Measurements from ENCODE around the gene KIF23. TPM values are rescaled to one million over a fixed set of nuclear protein-coding genes. Genes with fewer than 3 reads are reported as not detected.

The KIF23 gene
- total and polyA plus RNA-seq, 2 donors: 2.9 to 31.4 TPM

DNA sequence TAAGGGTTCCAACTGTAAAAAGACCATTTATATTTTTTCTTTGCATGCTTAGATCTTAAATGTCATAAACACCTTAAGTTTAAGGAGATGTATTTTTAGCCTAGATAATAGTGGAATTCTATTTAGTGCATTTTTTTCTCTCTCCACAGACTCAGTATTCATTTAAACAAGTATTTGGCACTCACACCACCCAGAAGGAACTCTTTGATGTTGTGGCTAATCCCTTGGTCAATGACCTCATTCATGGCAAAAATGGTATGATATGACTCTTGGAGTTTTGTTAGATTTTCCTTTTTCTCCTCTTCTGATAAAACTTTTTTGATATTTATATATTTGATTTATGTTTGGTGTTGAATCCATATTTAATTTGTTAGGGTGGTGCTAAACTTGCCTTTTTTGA is 7.3 kb downstream of the KIF23 start:
- H3K27ac ChIP-seq (ENCODE audit: low read depth in 1 of 2, low read length in 1 of 2): no peak overlapping the region
- peaks cover 27 to 60% of the 10 kb centered on the region in 2 donors for H3K36me3 ChIP-seq (ENCODE audit: control insufficient read depth in 2 of 2, insufficient read depth in 2 of 2, low read length in 1 of 2)
- H3K4me3 ChIP-seq (ENCODE audit: low read length in 2 of 2): no peak overlapping the region
- H3K4me1 ChIP-seq (ENCODE audit: control insufficient read depth in 2 of 2, insufficient read depth in 2 of 2, low read length in 2 of 2): no peaks in the 10 kb centered on the region
- DNase-seq (ENCODE audit: low read depth in 6 of 9, low spot score in 9 of 9): no peak
- no peaks in the 10 kb centered on the region for H3K27me3 ChIP-seq (ENCODE audit: control insufficient read depth in 2 of 2, insufficient read depth in 1 of 2, low read length in 1 of 2)
- no peaks in the 10 kb centered on the region for H3K9me3 ChIP-seq (ENCODE audit: control insufficient read depth in 2 of 2, insufficient read depth in 1 of 2, low read length in 1 of 2)

DNA sequence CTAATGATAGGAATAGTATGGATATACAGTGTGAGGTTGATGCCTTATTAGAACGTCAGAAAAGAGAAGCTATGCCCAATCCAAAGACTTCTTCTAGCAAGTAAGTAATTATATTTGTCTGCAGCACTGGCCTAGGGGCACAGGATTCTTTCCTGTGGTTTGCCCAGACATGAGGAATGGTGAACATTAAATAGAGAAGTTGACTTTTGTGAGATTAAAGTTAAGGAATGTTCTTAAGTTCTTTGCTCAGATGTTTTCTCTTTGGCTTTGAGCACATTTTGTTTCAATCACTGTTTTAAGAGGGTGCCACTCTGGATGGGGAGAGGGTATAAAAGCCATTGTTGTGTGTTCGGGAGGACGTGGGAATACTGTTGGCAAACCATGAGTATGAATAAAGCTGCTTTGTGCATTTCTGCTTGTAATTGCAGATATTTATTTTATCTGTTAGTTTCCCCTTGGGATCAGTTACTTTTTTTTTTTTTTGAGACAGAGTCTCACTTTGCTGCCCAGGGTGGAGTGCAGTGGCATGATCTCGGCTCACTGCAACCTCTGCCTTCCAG is 8.3 kb downstream of the KIF23 start:
- H3K9me3 ChIP-seq (ENCODE audit: control insufficient read depth in 2 of 2, insufficient read depth in 1 of 2, low read length in 1 of 2): no peaks in the 10 kb centered on the region
- 96% methylated on average over 4 of the region's 4 CpGs for WGBS
- H3K27ac ChIP-seq (ENCODE audit: low read depth in 1 of 2, low read length in 1 of 2): no peak overlapping the region

DNA sequence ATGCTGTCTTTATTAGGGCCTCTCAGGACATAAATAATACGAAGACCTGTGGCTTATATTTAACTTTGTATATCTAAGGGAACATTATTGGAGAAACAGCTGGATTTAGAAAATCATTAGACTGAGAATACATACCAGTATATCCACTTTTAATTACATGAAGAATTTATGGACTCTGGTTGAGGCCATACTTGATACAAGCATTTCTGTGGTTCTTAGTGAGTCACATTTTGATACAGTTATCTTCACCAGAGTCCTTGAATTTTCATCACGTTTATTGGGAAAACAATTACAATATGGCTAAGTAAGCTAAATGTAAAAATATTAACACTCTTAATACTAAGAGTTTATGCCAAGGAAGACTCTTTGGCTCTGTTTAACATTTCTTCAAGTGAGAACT is 9.9 kb downstream of the KIF23 start:
- H3K9me3 ChIP-seq (ENCODE audit: control insufficient read depth in 2 of 2, insufficient read depth in 1 of 2, low read length in 1 of 2): no peaks in the 10 kb centered on the region
- WGBS: 98% methylated on average over 2 of the region's 2 CpGs
- H3K27me3 ChIP-seq (ENCODE audit: control insufficient read depth in 2 of 2, insufficient read depth in 1 of 2, low read length in 1 of 2): no peaks in the 10 kb centered on the region
- no peak for DNase-seq (ENCODE audit: low read depth in 6 of 9, low spot score in 9 of 9)
- no peaks in the 10 kb centered on the region for H3K4me1 ChIP-seq (ENCODE audit: control insufficient read depth in 2 of 2, insufficient read depth in 2 of 2, low read length in 2 of 2)
- H3K4me3 ChIP-seq (ENCODE audit: low read length in 2 of 2): no peak overlapping the region
- no peak overlapping the region for H3K27ac ChIP-seq (ENCODE audit: low read depth in 1 of 2, low read length in 1 of 2)
- peaks cover 19 to 63% of the 10 kb centered on the region in 2 donors for H3K36me3 ChIP-seq (ENCODE audit: control insufficient read depth in 2 of 2, insufficient read depth in 2 of 2, low read length in 1 of 2)

More for the DNA sequence above, 8.3 kb downstream of the KIF23 start:
- no peaks in the 10 kb centered on the region for H3K27me3 ChIP-seq (ENCODE audit: control insufficient read depth in 2 of 2, insufficient read depth in 1 of 2, low read length in 1 of 2)
- H3K4me3 ChIP-seq (ENCODE audit: low read length in 2 of 2): no peak overlapping the region
- no peak for DNase-seq (ENCODE audit: low read depth in 6 of 9, low spot score in 9 of 9)
- no peaks in the 10 kb centered on the region for H3K4me1 ChIP-seq (ENCODE audit: control insufficient read depth in 2 of 2, insufficient read depth in 2 of 2, low read length in 2 of 2)
- H3K36me3 ChIP-seq (ENCODE audit: control insufficient read depth in 2 of 2, insufficient read depth in 2 of 2, low read length in 1 of 2): peaks cover 28 to 66% of the 10 kb centered on the region in 2 donors

DNA sequence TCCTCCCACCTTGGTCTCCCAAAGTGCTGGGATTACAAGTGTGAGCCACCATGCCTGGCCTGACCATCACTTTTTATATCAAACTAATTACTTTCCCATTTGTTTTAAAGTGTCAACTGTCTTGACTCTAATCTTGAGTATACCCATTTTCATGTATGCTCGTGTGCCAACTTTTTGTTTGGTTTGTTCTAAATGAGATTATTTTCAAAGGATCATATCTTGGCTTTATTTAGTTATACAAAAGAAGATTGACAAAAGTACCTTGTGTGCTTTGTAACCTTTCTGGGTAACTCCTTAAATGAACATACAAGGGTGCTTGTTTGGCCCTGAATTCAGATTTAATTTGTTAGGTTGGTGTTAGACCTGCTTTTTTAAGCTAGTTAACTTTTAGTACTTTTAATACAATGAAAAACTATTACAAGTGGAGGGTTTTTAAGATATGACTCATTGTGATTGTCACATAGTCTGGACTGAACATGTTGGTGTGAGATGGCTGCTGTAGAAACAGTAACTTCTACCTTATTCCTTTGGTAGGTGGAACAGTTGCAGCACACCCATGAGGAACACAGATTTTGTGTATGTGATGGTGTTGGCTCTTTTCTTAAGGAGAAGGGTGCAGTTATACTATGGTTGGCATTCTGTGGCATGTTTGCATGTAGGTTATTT is 10.7 kb downstream of the KIF23 start:
- H3K9me3 ChIP-seq (ENCODE audit: control insufficient read depth in 2 of 2, insufficient read depth in 1 of 2, low read length in 1 of 2): no peaks in the 10 kb centered on the region
- DNase-seq (ENCODE audit: low read depth in 6 of 9, low spot score in 9 of 9): no peak
- H3K36me3 ChIP-seq (ENCODE audit: control insufficient read depth in 2 of 2, insufficient read depth in 2 of 2, low read length in 1 of 2): peaks cover 24 to 67% of the 10 kb centered on the region in 2 donors
- no peaks in the 10 kb centered on the region for H3K4me1 ChIP-seq (ENCODE audit: control insufficient read depth in 2 of 2, insufficient read depth in 2 of 2, low read length in 2 of 2)
- WGBS: 99% methylated on average over 1 of the region's 1 CpG
- H3K4me3 ChIP-seq (ENCODE audit: low read length in 2 of 2): no peak overlapping the region
- no peak overlapping the region for H3K27ac ChIP-seq (ENCODE audit: low read depth in 1 of 2, low read length in 1 of 2)
- no peaks in the 10 kb centered on the region for H3K27me3 ChIP-seq (ENCODE audit: control insufficient read depth in 2 of 2, insufficient read depth in 1 of 2, low read length in 1 of 2)

DNA sequence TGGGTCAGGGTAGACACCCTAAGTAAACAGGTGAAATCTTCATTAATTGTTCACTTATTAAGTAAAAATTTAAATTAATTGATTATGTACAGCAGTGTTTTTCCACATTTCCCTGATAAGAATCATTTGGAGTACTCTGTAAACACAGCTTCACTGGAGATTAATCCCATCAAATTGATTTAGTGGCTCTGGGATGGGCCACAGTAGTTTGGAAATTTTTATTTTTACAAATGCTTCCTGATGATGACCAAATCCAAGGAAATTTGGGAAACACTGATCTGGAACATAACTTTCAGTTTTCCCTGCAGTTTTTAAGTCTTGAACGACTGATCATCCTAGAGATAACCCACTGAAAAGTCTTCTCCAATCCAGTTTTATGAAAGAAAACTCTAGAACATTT is 19.7 kb downstream of the KIF23 start:
- no peak for DNase-seq (ENCODE audit: low read depth in 6 of 9, low spot score in 9 of 9)
- Histone ChIP-seq H3K4me3 (ENCODE audit: low read length in 2 of 2) (no peak overlapping the region), H3K4me1 (ENCODE audit: control insufficient read depth in 2 of 2, insufficient read depth in 2 of 2, low read length in 2 of 2) (no peaks in the 10 kb centered on the region), H3K36me3 (ENCODE audit: control insufficient read depth in 2 of 2, insufficient read depth in 2 of 2, low read length in 1 of 2) (peaks cover 44 to 77% of the 10 kb centered on the region in 2 donors), H3K27me3 (ENCODE audit: control insufficient read depth in 2 of 2, insufficient read depth in 1 of 2, low read length in 1 of 2) (no peaks in the 10 kb centered on the region), H3K27ac (ENCODE audit: low read depth in 1 of 2, low read length in 1 of 2) (no peak overlapping the region), H3K9me3 (ENCODE audit: control insufficient read depth in 2 of 2, insufficient read depth in 1 of 2, low read length in 1 of 2) (no peaks in the 10 kb centered on the region)
- WGBS: 99% methylated on average over 1 of the region's 1 CpG

DNA sequence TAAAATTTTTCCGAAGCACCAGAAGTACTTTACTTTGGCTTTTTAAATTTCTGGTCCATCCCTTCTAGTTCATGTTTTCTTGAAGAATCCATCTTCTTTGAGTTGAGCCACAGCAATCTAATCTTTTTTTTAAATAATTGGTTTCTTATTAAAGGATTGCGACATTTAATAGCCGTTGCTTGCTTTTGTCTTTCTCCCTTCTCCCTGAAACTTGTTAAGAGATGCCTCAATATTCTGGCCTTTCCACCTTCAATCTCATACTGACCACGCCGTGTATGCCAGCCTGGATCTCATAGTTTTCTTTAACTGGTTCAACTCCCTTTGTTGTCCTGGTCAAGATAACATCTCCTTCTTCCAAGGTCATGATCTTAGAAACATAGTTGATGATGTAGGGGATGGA is 20.1 kb downstream of the KIF23 start:
- no peak overlapping the region for H3K27ac ChIP-seq (ENCODE audit: low read depth in 1 of 2, low read length in 1 of 2)
- no peaks in the 10 kb centered on the region for H3K27me3 ChIP-seq (ENCODE audit: control insufficient read depth in 2 of 2, insufficient read depth in 1 of 2, low read length in 1 of 2)
- no peak for DNase-seq (ENCODE audit: low read depth in 6 of 9, low spot score in 9 of 9)
- H3K36me3 ChIP-seq (ENCODE audit: control insufficient read depth in 2 of 2, insufficient read depth in 2 of 2, low read length in 1 of 2): peaks cover 43 to 77% of the 10 kb centered on the region in 2 donors
- H3K9me3 ChIP-seq (ENCODE audit: control insufficient read depth in 2 of 2, insufficient read depth in 1 of 2, low read length in 1 of 2): no peaks in the 10 kb centered on the region
- no peak overlapping the region for H3K4me3 ChIP-seq (ENCODE audit: low read length in 2 of 2)
- 98% methylated on average over 5 of the region's 5 CpGs for WGBS
- H3K4me1 ChIP-seq (ENCODE audit: control insufficient read depth in 2 of 2, insufficient read depth in 2 of 2, low read length in 2 of 2): no peaks in the 10 kb centered on the region

DNA sequence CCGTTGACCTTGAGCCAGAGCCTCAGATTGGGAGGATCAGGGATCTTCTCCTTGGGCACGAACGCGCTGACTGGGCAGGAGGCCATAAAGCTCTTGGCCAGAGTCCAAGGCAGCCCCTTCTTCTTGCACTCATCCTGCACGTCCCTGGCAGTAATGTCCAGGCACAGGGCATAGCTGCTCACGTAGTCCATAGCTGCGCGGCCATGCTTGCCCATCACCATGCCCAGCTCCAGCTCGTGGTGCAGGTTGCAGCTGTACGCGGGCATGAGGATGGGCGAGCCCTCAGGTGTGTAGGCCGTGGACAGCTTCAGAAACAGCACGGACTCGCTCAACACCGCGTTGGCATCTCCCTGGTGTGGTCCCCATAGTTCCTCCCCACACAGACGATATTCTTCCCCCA is 20.5 kb downstream of the KIF23 start:
- H3K9me3 ChIP-seq (ENCODE audit: control insufficient read depth in 2 of 2, insufficient read depth in 1 of 2, low read length in 1 of 2): no peaks in the 10 kb centered on the region
- H3K4me3 ChIP-seq (ENCODE audit: low read length in 2 of 2): no peak overlapping the region
- no peaks in the 10 kb centered on the region for H3K27me3 ChIP-seq (ENCODE audit: control insufficient read depth in 2 of 2, insufficient read depth in 1 of 2, low read length in 1 of 2)
- no peaks in the 10 kb centered on the region for H3K4me1 ChIP-seq (ENCODE audit: control insufficient read depth in 2 of 2, insufficient read depth in 2 of 2, low read length in 2 of 2)
- WGBS: 98% methylated on average over 18 of the region's 18 CpGs
- H3K36me3 ChIP-seq (ENCODE audit: control insufficient read depth in 2 of 2, insufficient read depth in 2 of 2, low read length in 1 of 2): peaks cover 38 to 77% of the 10 kb centered on the region in 2 donors
- no peak overlapping the region for H3K27ac ChIP-seq (ENCODE audit: low read depth in 1 of 2, low read length in 1 of 2)
- no peak for DNase-seq (ENCODE audit: low read depth in 6 of 9, low spot score in 9 of 9)

DNA sequence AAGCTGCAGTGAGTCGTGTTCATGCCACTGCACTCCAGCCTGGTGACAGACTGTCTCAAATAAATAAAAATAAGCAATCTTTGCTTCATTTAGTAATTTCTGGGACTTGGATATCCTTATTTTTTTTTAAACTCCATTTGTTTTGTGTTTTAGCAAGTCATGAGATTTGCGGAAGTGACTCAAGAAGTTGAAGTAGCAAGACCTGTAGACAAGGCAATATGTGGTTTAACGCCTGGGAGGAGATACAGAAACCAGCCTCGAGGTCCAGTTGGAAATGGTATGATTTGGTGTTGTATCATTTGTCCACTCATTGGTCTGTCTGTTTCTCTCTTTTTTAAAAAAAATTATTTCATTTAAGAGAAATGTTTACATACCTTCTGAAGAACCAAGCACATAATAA is 21.8 kb downstream of the KIF23 start:
- H3K4me1 ChIP-seq (ENCODE audit: control insufficient read depth in 2 of 2, insufficient read depth in 2 of 2, low read length in 2 of 2): no peaks in the 10 kb centered on the region
- no peaks in the 10 kb centered on the region for H3K9me3 ChIP-seq (ENCODE audit: control insufficient read depth in 2 of 2, insufficient read depth in 1 of 2, low read length in 1 of 2)
- no peak overlapping the region for H3K27ac ChIP-seq (ENCODE audit: low read depth in 1 of 2, low read length in 1 of 2)
- WGBS: 93% methylated on average over 4 of the region's 4 CpGs
- no peak for DNase-seq (ENCODE audit: low read depth in 6 of 9, low spot score in 9 of 9)
- no peak overlapping the region for H3K4me3 ChIP-seq (ENCODE audit: low read length in 2 of 2)
- no peaks in the 10 kb centered on the region for H3K27me3 ChIP-seq (ENCODE audit: control insufficient read depth in 2 of 2, insufficient read depth in 1 of 2, low read length in 1 of 2)
- H3K36me3 ChIP-seq (ENCODE audit: control insufficient read depth in 2 of 2, insufficient read depth in 2 of 2, low read length in 1 of 2): peaks cover 40 to 75% of the 10 kb centered on the region in 2 donors

DNA sequence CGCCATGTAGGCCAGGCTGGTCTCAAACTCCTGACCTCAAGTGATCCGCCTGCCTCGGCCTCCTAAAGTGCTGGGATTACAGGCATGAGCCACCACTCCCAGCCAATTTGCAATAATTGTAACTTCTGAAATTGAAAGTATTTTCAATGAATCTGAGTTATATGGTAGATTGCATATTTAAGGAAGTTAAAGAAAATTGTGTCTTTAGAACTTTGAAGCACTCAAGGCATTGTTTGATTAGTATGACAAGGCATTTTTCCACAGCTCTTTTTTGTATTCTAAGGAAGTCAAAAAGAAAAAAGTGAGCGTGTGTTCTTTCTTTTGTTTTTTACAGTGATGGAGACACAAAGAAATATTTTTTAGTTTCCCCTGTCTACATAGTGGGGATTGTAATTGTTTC is 22.8 kb downstream of the KIF23 start:
- 89% methylated on average over 4 of the region's 4 CpGs for WGBS
- Histone ChIP-seq H3K4me3 (ENCODE audit: low read length in 2 of 2) (no peak overlapping the region), H3K36me3 (ENCODE audit: control insufficient read depth in 2 of 2, insufficient read depth in 2 of 2, low read length in 1 of 2) (peaks cover 34 to 75% of the 10 kb centered on the region in 2 donors), H3K27ac (ENCODE audit: low read depth in 1 of 2, low read length in 1 of 2) (no peak overlapping the region), H3K27me3 (ENCODE audit: control insufficient read depth in 2 of 2, insufficient read depth in 1 of 2, low read length in 1 of 2) (no peaks in the 10 kb centered on the region), H3K4me1 (ENCODE audit: control insufficient read depth in 2 of 2, insufficient read depth in 2 of 2, low read length in 2 of 2) (no peaks in the 10 kb centered on the region), H3K9me3 (ENCODE audit: control insufficient read depth in 2 of 2, insufficient read depth in 1 of 2, low read length in 1 of 2) (no peaks in the 10 kb centered on the region)
- DNase-seq (ENCODE audit: low read depth in 6 of 9, low spot score in 9 of 9): no peak
